HG02973 (cell line): ENCODE data around the gene KRT77.

ENCODE experiments used
- ATAC-seq: cut with Tn5 transposase; IDR thresholded peaks from one replicate; pipeline ENCODE4 v1.9.1; 2021; ENCODE audit warnings: moderate library complexity; ENCODE audit not compliant: unreplicated experiment

Gene KRT77

GRCh38 chr12:52658196-52658595 is 45.1 kb downstream of the KRT77 start:
- no peak for ATAC-seq

- no peak for ATAC-seq
Measured at GRCh38 chr12:52657250-52657902, 45.9 kb downstream of the KRT77 start.

- no peak for ATAC-seq
Measured at GRCh38 chr12:52656616-52657015, 46.7 kb downstream of the KRT77 start.

- ATAC-seq: no peak
Measured at GRCh38 chr12:52655720-52656124, 47.6 kb downstream of the KRT77 start.

GRCh38 chr12:52655251-52655650 is 48.1 kb downstream of the KRT77 start:
- no peak for ATAC-seq

GRCh38 chr12:52651726-52652261 is 51.5 kb downstream of the KRT77 start, which contains the start of gene KRT2:
Gene KRT2 (minus strand): TSS chr12:52652211. CDS start chr12:52652142, 69 bp downstream.
- no peak for ATAC-seq

- no peak for ATAC-seq
Measured at GRCh38 chr12:52650520-52651081, 52.7 kb downstream of the KRT77 start.

- ATAC-seq: no peak
Measured at GRCh38 chr12:52649066-52649465, 54.3 kb downstream of the KRT77 start.

GRCh38 chr12:52648012-52648550 is 55.2 kb downstream of the KRT77 start:
- no peak for ATAC-seq

- no peak for ATAC-seq
Measured at GRCh38 chr12:52647601-52648000, 55.7 kb downstream of the KRT77 start.

- no peak for ATAC-seq
Measured at GRCh38 chr12:52646613-52647012, 56.7 kb downstream of the KRT77 start.

- no peak for ATAC-seq
Measured at GRCh38 chr12:52645982-52646381, 57.3 kb downstream of the KRT77 start.

GRCh38 chr12:52645120-52645761 is 58.1 kb downstream of the KRT77 start:
- no peak for ATAC-seq

- no peak for ATAC-seq
Measured at GRCh38 chr12:52644078-52644415, 59.3 kb downstream of the KRT77 start.

GRCh38 chr12:52643233-52644077 is 59.9 kb downstream of the KRT77 start:
- no peak for ATAC-seq

GRCh38 chr12:52641468-52641867 is 61.9 kb downstream of the KRT77 start:
- ATAC-seq: no peak
